K562 (cell line): Measurements from ENCODE around the gene LOC128125822.

Experiments
- ATF1 ChIP-seq, 2 experiments: fragments of 450-650 bp in 1 of 2; IDR thresholded peaks; 2 replicates each; pipeline ENCODE4 v1.6.1; 2016; ENCODE audit warnings: missing compliant biosample characterization in 1 of 2, missing genetic modification characterization in 1 of 2
- CREB1 ChIP-seq, 2 experiments: sonication (generic) in 1 of 2; formaldehyde crosslinking in 1 of 2; IDR thresholded peaks; 2 replicates each; pipeline versions ENCODE4 v1.6.1 to v1.8.0; 2012 to 2022; ENCODE audit warnings: inconsistent platforms in 1 of 2, mild to moderate bottlenecking in 1 of 2, missing genetic modification reagents in 1 of 2, moderate library complexity in 1 of 2
- HEY1 ChIP-seq: fragments of 250-450 bp; sonication (Bioruptor Pico); IDR thresholded peaks from 2 replicates; pipeline ENCODE4 v1.5.0; 2020; ENCODE audit warnings: mild to moderate bottlenecking, moderate library complexity, borderline replicate concordance
- KLF6 ChIP-seq: fragments of 250-450 bp; sonication (Bioruptor Pico); IDR thresholded peaks from 2 replicates; pipeline ENCODE4 v1.4.0; 2020; ENCODE audit warnings: mild to moderate bottlenecking, moderate library complexity, borderline replicate concordance
- MGA ChIP-seq: fragments of 450-650 bp; IDR thresholded peaks from 2 replicates; pipeline ENCODE4 v1.6.1; 2016; ENCODE audit warnings: mild to moderate bottlenecking, moderate library complexity
- NFATC3 ChIP-seq: fragments of 450-650 bp; IDR thresholded peaks from 2 replicates; pipeline ENCODE4 v1.6.1; 2017; ENCODE audit warnings: mild to moderate bottlenecking
- RAD51 ChIP-seq: fragments of 450-650 bp; IDR thresholded peaks from 2 replicates; pipeline ENCODE4 v1.7.1; 2016; ENCODE audit warnings: low read depth, mild to moderate bottlenecking, borderline replicate concordance
- ZFP36 ChIP-seq: fragments of 150-350 bp; IDR thresholded peaks from 2 replicates; pipeline ENCODE4 v1.6.1; 2018; ENCODE audit warnings: low read length, low read depth; ENCODE audit not compliant: partially characterized antibody
- ZKSCAN1 ChIP-seq: fragments of 150-350 bp; IDR thresholded peaks from 2 replicates; pipeline ENCODE4 v1.6.1; 2016; ENCODE audit warnings: low read depth, low read length
- ZNF263 ChIP-seq: sonication (generic); formaldehyde crosslinking; IDR thresholded peaks from 2 replicates; pipeline ENCODE4 v1.8.0; 2022; ENCODE audit warnings: mild to moderate bottlenecking, missing genetic modification reagents, borderline replicate concordance
- ZNF551 ChIP-seq: fragments of 250-450 bp; sonication (Bioruptor Pico); IDR thresholded peaks from 2 replicates; pipeline ENCODE4 v1.5.0; 2021; ENCODE audit warnings: mild to moderate bottlenecking, moderate library complexity
- ZNF707 ChIP-seq: fragments of 250-450 bp; sonication (Bioruptor Pico); conservative IDR thresholded peaks from 2 replicates; pipeline ENCODE4 v1.8.0; 2022; ENCODE audit warnings: inconsistent platforms, mild to moderate bottlenecking, moderate library complexity

LOC128125822 gene

GRCh38 chr6:63573076-63573898 lies 1.0 kb downstream of the LOC128125822 start (continued):
- TF ChIP-seq ZNF707 = no peak
- no peak for TF ChIP-seq HEY1
- peak; percentile 53 for TF ChIP-seq MGA
- peak; percentile 30; the same call in 1 of the 2 replicates for TF ChIP-seq CREB1 (IDR thresholded peaks at IDR 0.05)
- no peak; the same call in 1 of the 2 replicates for TF ChIP-seq CREB1 (CRISPR knock-in tag; IDR thresholded peaks at IDR 0.05)
- no peak for TF ChIP-seq ZFP36
- peak; percentile 73; the same call in 1 of the 2 replicates for TF ChIP-seq KLF6 (CRISPR knock-in tag)
- TF ChIP-seq ZNF551 (CRISPR knock-in tag) = no peak
- peak; percentile 15; the same call in 1 of the 2 replicates for TF ChIP-seq ZNF263 (CRISPR knock-in tag)
- no peak for TF ChIP-seq ZKSCAN1
- peak; percentile 14; the same call in 1 of the 2 replicates for TF ChIP-seq RAD51
- no peak for TF ChIP-seq ATF1 (CRISPR knock-in tag; IDR thresholded peaks at IDR 0.05)
- peak; percentile 58 for TF ChIP-seq ATF1 (tag; IDR thresholded peaks at IDR 0.05)
- no peak for TF ChIP-seq NFATC3
